HG03558 (cell line): ENCODE measurements around the gene DFFA.
"Not testable (repeated sequence)": the region's sequence is repeated elsewhere in the genome, so short reads cannot be mapped to it uniquely, and the experiment has no call there.

ENCODE experiments used
- ATAC-seq: cut with Tn5 transposase; IDR thresholded peaks from one replicate; pipeline ENCODE4 v1.9.1; 2021; ENCODE audit warnings: moderate number of reproducible peaks; ENCODE audit not compliant: unreplicated experiment; ENCODE audit errors: extremely low read depth

The DFFA gene

DNA sequence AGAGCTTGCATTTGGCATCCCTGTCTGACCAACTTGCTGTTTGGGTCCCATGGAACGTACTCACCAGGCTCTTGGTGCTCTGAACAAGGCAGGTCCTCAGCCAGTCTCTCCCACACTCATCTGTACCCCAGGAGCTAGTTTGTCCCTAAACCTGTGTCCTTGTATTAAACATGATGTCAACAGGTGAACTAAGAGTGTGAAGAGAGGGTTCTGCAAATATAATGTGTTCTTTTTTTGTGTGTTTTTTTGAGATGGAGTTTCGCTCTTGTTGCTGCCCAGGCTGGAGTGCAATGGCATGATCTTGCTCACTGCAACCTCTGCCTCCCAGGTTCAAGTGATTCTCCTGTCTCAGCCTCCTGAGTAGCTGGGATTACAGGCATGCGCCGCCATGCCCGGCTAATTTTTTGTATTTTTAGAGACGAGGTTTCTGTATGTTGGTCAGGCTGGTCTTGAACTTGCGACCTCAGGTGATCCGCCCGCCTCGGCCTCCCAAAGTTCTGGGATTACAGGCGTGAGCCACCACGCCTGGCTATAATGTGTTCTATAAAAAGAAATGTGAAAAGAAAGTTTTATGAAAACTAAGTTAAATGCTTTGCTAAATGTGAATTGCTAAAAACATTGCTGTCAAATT, 33.8 kb upstream of the DFFA start:
- ATAC-seq = not testable (repeated sequence)

DNA sequence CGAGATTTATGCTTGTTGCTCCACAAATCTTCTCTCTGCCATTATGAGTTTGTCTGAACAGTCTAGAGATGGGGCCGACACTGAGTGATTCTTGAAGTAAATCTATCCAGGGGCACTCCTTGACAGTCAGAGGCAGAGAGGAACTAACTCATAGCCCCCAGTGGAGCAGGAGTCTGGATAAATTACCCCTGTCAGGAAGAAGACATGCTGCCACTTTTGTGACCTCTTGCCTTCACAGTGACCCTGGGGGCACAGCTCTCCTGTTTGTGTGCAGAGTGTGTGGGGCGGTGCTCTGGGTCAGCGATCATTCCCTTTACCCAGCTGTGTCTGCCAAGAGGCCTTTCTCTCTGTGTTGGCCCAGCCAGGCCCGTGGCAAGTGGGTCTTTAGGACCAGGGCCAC, 31.9 kb upstream of the DFFA start:
- no peak for ATAC-seq

GRCh38 chr1:10502206-10502605, 29.9 kb upstream of the DFFA start:
- no peak for ATAC-seq

DNA sequence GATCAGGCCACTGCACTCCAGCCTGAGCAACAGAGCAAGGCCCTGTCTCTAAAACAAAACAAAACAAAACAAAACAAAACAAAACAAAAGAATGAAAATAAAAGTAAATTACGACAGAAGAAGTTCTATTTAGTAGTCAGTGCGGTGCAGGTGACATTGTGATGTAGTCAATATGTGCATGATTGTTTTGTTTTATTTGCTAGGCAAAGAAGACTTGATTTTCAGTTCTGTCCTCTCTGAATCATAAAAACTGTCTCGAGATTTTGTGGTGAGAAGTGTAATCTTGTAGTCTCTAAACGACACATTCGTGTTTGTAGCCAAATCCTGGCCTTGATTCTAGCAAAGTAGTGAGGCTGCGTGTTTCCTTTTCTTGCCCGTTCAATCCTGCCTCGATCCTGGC, 25.9 kb upstream of the DFFA start:
- no peak for ATAC-seq

GRCh38 chr1:10497109-10497508, 24.8 kb upstream of the DFFA start:
- no peak for ATAC-seq

GRCh38 chr1:10495952-10496351, 23.6 kb upstream of the DFFA start:
- ATAC-seq = no peak

DNA sequence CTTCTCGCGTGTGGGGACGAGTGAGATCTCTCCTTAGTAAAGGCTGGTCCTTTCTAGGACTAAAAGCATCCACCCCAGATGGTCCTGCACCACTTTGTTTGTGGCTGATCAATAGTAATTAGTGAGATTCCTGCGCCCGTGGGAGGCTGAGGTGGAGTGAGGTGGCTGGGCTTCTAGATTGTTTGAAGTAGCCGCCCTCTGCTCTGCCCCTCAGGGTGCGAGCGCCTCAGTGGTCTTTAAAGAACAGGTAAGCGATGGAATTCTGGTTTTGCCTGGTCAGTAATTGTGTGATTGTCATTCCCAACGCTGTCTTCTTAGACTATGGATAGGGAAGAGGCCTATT, 23.1 kb upstream of the DFFA start:
- ATAC-seq = no peak

DNA sequence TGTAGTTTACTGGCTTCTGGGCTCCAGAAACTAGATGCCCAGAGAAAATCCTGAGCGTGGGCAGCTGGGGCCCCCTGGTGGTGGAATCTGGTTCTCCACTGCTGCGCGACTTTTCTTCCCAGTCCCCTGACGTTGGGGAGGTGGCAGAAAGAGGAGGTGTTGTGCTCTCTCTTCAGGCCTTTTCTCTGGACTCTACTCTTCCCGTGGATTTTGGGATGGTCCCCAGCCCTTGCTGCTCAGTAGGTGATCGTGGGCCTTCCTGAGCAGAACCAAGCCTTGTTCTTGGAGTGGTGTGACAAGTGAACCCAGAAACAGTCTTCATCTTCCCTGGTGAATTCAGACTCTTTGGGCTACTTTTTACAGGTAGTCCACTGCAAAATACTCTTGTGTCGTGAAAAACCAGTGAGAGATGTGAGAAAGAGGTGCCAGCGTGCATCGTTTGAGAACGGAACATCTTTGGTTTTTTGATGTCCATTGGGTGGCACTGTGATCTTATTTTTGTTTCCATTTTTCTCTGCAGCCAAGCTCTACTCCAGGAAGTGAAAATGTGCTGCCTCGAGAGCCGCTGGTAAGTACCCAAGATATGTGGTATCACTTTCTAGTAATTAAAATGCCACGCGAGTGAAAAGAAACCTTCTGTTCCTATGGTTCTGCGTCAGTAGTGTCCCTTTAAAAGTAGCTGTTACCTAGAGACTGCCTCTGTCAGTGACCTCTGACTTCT, 22.6 kb upstream of the DFFA start:
- ATAC-seq = peak; percentile 52

DNA sequence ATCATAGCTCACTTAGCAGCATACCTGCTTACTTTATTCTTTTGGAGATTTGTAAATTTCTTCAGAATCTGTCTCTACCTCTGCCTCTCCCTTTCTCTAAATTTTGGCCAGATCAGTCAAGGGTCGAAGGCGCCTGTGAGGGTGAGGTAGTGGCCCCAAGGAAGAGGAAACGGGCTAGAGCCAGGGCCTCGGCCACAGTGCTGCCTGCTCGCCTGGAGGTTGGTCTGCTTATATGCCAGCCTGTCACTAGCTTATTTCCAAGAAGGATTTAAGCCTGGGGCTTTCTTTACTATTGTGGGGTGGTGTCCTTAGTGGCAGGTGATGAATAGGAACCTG, 22.1 kb upstream of the DFFA start:
- no peak for ATAC-seq

- no peak for ATAC-seq
These were observed 18.1 kb upstream of the DFFA start for GRCh38 chr1:10490286-10490970.

DNA sequence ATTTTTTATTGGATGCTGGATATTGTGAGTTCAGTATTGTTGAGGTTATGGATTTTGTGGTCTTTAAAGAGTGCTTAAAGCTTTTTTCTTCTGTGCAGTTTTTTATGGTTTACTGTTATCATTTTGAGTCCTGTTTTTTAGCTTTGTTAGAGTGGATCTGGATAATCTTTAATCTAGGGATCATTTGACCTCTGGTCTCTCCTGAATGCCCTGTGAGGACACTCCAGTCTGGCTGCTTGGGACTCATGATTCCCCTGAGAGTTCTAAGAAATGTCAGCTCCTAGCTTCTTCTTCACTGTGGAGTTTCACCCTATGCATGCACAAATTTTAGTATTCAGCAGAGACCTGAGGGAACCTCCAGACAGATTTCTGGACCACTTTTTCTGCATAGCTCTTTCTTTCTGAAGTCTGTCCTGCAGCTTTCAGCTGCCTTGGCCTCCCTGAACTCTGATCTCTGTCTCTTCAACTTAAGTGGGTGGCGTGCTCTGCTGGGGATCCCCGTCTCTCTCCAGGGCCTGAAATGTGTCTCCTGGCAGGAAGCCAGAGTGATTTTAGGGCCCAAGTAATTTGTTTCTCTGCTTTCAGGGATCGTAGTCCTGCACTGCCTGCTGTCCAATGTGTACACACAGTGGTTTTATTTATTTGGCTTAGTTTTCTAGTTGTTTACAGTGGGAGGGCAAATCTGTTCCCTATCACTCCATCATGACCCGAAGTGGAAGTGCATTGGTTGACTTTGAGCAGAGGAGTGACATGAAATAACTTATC, 17.1 kb upstream of the DFFA start:
- ATAC-seq = no peak

DNA sequence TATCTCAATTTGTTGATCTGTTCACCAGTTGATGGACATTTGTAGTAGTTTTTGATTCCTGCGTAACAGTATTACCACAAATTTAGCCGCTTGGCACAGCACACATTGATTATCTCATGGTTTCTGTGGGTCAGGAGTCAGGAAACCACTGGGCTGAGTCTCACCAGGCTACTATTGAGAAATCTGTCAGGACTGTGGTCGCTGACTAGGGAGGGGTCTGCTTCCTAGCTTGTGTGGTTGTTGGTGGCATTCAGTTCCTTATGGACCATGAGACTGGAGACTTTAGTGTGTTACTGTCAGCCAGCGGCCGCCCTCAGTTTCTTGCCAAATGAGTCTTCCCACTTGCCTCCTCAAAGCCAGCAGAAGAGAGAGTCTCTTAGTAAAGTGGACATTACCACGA, 12.2 kb upstream of the DFFA start:
- ATAC-seq = no peak

- ATAC-seq = no peak
These were observed 8.3 kb upstream of the DFFA start for GRCh38 chr1:10480614-10481013.

- ATAC-seq = no peak
These were observed 7.0 kb upstream of the DFFA start for GRCh38 chr1:10479296-10479695.

GRCh38 chr1:10475510-10475909, 3.2 kb upstream of the DFFA start:
- ATAC-seq = no peak

GRCh38 chr1:10474613-10475507, 2.5 kb upstream of the DFFA start, which contains the start of gene PEX14:
PEX14 (plus strand) TSS chr1:10474950; CDS start chr1:10474967, 17 bp downstream.
- ATAC-seq = peak; percentile 48

DNA sequence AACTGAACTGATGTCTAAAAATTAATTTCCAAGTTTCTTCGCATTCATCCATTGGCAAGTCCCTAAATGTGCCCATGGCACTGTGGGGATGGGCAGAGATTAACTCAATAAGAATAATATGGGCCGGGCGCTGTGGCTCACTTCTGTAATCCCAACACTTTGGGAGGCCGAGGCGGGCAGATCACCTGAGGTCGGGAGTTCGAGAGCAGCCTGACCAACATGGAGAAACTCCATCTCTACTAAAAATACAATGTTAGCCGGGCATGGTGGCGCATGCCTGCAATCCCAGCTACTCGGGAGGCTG, 1.9 kb upstream of the DFFA start:
- not testable (repeated sequence) for ATAC-seq

- ATAC-seq = no peak
These were observed 926 bp upstream of the DFFA start for GRCh38 chr1:10473145-10473765.

DNA sequence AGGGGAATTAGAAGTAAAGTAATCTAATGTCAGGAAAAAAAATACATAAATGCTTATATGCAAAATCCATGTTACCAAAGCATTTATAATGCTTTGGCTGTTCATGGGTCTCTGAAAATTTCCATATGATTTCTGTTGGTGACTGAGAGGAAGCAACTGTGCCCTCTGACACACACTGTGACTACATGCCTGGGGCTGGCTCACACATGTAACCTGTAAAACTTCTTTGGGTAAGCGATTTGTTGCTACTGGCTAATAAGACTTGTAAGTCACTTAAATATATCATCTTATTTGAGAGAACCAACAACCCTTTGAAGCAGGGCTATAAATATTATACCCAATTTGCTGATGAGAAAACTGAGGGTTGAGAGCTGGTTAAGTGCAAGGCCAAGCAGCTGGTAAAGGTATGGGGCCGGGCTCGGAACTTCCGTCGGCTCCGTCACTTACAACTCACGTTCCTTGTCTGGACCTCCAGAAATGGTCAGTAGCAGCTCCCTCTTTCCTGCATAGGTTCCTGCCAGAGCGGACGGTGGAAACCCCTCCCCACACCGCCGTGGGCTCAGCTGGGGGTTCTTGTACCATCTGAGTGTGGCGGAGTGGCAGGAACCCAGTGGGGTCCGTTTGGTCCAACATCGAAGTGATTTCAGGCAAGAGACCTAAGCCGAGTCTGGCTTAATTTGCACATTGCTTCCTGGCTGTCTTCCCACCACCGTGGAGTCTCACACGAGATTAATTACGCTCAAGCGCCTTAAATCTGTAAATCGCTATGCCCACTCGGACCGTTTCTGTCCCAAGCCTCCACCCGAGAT, 714 bp downstream of the DFFA start:
- ATAC-seq = no peak
